Peyer's patch (tissue), 4 donors: ENCODE results near the gene PANX2. TPM values are rescaled to one million over a fixed set of nuclear protein-coding genes. Genes with fewer than 3 reads are reported as not detected.
"Not testable (repeated sequence)": the region's sequence is repeated elsewhere in the genome, so short reads cannot be mapped to it uniquely, and the experiment has no call there.

Source experiments
- DNase-seq, 3 donors: peaks; one replicate each; pipeline ENCODE4 v3.0.0-alpha.2; 2017 to 2019
- H3K27ac ChIP-seq, 4 donors: fragments of 200-600 bp; sonication (generic); one replicate each; pipeline ENCODE4 v1.5.1; 2016 to 2019
- H3K27me3 ChIP-seq, 2 donors: fragments of 200-600 bp; sonication (generic); one replicate each; pipeline ENCODE4 v1.5.1; 2019
- H3K36me3 ChIP-seq, 3 donors: fragments of 200-600 bp; sonication (generic); one replicate each; pipeline ENCODE4 v1.5.1; 2016 to 2019
- H3K4me1 ChIP-seq, 4 donors: fragments of 200-600 bp; sonication (generic); one replicate each; pipeline ENCODE4 v1.5.1; 2016 to 2019
- H3K4me3 ChIP-seq, 4 donors: fragments of 200-600 bp; sonication (generic); 1 replicate in 3 of 4; 2 replicates in 1 of 4; pipeline ENCODE4 v1.5.1; 2016 to 2019; ENCODE audit warnings: mild to moderate bottlenecking in 1 of 4
- H3K9me3 ChIP-seq, 4 donors: fragments of 200-600 bp; sonication (generic); one replicate each; pipeline ENCODE4 v1.5.1; 2016 to 2019; ENCODE audit warnings: mild to moderate bottlenecking in 1 of 4
- POLR2A ChIP-seq, 2 donors: fragments of 450-650 bp; IDR thresholded peaks; one replicate each; pipeline ENCODE4 v1.5.1; 2017; ENCODE audit warnings: antibody characterized with exemption in 2 of 2, mild to moderate bottlenecking in 2 of 2, moderate library complexity in 2 of 2
- total RNA-seq, 4 donors: library from RNA; depleted of rRNA; stranded (reverse); fragments of >200 nt; gene quantifications; one replicate each; pipeline ENCODE4 v1.1.0, GENCODE V29; 2016
- TF ChIP-seq, protein P1 (sequence below), 6 experiments: fragments of 450-650 bp in 4 of 6; fragments of 200-600 bp in 2 of 6; sonication (generic) in 1 of 6; IDR thresholded peaks; one replicate each; pipeline ENCODE4 v1.5.1; 2017 to 2019; ENCODE audit warnings: antibody characterized with exemption in 6 of 6, mild to moderate bottlenecking in 3 of 6, moderate library complexity in 1 of 6

The PANX2 gene
- total RNA-seq, 4 donors from 2014 or later = 0.40 TPM; not detected in 3

DNA sequence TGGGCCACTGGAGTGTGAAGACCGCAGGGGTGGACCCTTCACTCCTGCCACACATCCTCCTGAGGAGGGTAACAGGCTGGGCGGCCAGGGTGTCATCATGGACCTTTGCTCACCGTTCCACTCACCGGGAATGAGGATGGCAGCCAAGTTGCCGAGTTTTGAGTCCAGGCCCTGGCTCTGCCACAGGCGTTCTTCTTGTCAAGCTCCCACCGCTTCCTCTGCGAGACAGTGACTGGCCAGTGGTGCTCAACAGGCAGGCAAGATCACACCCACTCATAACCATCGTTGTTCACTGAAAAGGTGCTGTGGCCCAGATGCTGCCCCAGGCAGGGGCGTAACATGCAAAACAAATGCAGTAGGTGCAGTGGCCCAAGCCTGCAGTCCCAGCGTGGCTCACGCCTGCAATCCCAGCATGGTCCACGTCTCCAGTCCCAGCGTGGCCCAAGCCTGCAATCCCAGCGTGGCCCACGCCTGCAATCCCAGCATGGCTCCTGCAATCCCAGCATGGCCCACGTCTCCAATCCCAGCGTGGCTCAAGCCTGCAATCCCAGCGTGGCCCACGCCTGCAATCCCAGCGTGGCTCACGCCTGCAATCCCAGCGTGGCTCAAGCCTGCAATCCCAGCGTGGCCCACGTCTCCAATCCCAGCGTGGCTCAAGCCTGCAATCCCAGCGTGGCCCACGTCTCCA, 5.0 kb upstream of the PANX2 start:
- peaks cover 0 to 8% of the 10 kb centered on the region in 2 donors for H3K27me3 ChIP-seq
- no peak overlapping the region for H3K27ac ChIP-seq
- peaks cover 0 to 9% (median 4%) of the 10 kb centered on the region in 4 donors for H3K4me1 ChIP-seq
- DNase-seq = no peak
- TF ChIP-seq, protein P1, sequence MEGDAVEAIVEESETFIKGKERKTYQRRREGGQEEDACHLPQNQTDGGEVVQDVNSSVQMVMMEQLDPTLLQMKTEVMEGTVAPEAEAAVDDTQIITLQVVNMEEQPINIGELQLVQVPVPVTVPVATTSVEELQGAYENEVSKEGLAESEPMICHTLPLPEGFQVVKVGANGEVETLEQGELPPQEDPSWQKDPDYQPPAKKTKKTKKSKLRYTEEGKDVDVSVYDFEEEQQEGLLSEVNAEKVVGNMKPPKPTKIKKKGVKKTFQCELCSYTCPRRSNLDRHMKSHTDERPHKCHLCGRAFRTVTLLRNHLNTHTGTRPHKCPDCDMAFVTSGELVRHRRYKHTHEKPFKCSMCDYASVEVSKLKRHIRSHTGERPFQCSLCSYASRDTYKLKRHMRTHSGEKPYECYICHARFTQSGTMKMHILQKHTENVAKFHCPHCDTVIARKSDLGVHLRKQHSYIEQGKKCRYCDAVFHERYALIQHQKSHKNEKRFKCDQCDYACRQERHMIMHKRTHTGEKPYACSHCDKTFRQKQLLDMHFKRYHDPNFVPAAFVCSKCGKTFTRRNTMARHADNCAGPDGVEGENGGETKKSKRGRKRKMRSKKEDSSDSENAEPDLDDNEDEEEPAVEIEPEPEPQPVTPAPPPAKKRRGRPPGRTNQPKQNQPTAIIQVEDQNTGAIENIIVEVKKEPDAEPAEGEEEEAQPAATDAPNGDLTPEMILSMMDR (IDR thresholded peaks at IDR 0.05) = no peak
- TF ChIP-seq POLR2A (IDR thresholded peaks at IDR 0.05) = no peak
- H3K4me3 ChIP-seq = no peak overlapping the region
- H3K36me3 ChIP-seq = no peaks in the 10 kb centered on the region
- H3K9me3 ChIP-seq = no peaks in the 10 kb centered on the region

DNA sequence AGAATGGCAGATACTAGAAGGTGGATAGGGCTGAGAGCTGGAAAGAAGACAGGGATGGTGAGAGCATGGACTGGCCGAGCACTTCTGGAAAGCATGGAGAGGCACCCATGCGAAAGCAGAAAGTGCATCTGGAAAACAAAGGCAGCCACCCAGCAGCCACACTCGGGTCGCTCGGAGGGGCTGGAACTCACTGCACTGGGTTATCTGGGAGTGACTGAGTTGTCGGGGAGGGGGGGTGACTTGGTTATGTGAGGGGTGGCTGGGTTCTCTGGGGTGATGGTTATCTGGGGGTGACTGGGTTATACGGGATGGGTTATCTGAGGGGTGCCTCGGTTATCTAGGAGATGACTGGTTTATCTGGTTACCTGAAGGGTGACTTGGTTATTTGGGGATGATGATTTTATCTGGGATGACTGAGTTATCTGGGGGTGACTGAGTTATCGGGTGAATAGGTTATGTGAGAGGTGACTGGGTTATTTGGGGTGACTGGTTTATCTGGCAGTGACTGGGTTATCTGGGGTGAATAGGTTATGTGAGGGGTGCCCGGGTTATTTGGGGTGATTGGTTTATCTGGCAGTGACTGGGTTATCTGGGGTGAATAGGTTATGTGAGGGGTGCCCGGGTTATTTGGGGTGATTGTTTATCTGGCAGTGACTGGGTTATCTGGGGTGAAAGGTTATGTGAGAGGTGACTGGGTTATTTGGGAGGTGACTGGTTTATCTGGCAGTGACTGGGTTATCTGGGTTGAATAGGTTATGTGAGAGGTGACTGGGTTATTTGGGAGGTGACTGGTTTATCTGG, 2.6 kb upstream of the PANX2 start:
- peaks cover 0 to 18% of the 10 kb centered on the region in 2 donors for H3K27me3 ChIP-seq
- DNase-seq = peak in 1 of 3 donors; percentile 40
- no peaks in the 10 kb centered on the region for H3K36me3 ChIP-seq
- H3K9me3 ChIP-seq = no peaks in the 10 kb centered on the region
- H3K4me3 ChIP-seq = no peak overlapping the region
- no peak for TF ChIP-seq POLR2A (IDR thresholded peaks at IDR 0.05)
- TF ChIP-seq, protein P1 (IDR thresholded peaks at IDR 0.05) = no peak
- no peak overlapping the region for H3K27ac ChIP-seq
- peaks cover 0 to 14% (median 4%) of the 10 kb centered on the region in 4 donors for H3K4me1 ChIP-seq

DNA sequence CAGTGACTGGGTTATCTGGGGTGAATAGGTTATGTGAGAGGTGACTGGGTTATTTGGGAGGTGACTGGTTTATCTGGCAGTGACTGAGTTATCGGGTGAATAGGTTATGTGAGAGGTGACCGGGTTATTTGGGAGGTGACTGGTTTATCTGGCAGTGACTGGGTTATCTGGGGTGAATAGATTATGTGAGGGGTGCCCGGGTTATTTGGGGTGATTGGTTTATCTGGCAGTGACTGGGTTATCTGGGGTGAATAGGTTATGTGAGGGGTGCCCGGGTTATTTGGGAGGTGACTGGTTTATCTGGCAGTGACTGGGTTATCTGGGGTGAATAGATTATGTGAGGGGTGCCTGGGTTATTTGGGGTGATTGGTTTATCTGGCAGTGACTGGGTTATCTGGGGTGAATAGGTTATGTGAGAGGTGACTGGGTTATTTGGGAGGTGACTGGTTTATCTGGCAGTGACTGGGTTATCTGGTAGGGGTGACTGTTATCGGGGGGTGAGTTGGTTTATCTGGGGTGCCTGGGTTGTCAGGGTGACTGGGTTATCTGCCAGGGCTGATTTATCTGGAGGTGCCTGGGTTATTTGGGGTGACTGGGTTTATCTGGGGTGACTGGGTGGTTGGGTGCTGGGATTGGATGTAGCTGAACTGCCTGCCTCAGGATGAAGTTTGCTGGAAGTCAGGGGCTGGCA, 1.9 kb upstream of the PANX2 start:
- H3K9me3 ChIP-seq, H3K36me3 ChIP-seq, H3K27ac ChIP-seq, H3K4me3 ChIP-seq, DNase-seq: not testable (repeated sequence)
- Histone ChIP-seq H3K4me1 (peaks cover 0 to 14% (median 4%) of the 10 kb centered on the region in 4 donors), H3K27me3 (peaks cover 0 to 18% of the 10 kb centered on the region in 2 donors)

GRCh38 chr22:50169181-50169759, 1.3 kb upstream of the PANX2 start:
- TF ChIP-seq POLR2A (IDR thresholded peaks at IDR 0.05) = no peak
- TF ChIP-seq, protein P1 (IDR thresholded peaks at IDR 0.05) = no peak
- H3K27ac ChIP-seq = no peak overlapping the region
- no peaks in the 10 kb centered on the region for H3K9me3 ChIP-seq
- H3K4me3 ChIP-seq = peak overlapping the region in 3 of 4 donors; percentile 52 to 60 (median 58)
- H3K36me3 ChIP-seq = no peaks in the 10 kb centered on the region
- DNase-seq = no peak
- peaks cover 0 to 18% of the 10 kb centered on the region in 2 donors for H3K27me3 ChIP-seq
- H3K4me1 ChIP-seq = peaks cover 0 to 14% (median 4%) of the 10 kb centered on the region in 4 donors

GRCh38 chr22:50169774-50170341, 673 bp upstream of the PANX2 start:
- H3K27ac ChIP-seq = no peak overlapping the region
- TF ChIP-seq, protein P1 (IDR thresholded peaks at IDR 0.05) = no peak
- TF ChIP-seq POLR2A (IDR thresholded peaks at IDR 0.05) = no peak
- peak overlapping the region; percentile 17 to 60 (median 55) for H3K4me3 ChIP-seq
- peaks cover 0 to 14% (median 4%) of the 10 kb centered on the region in 4 donors for H3K4me1 ChIP-seq
- H3K36me3 ChIP-seq = no peaks in the 10 kb centered on the region
- peaks cover 0 to 18% of the 10 kb centered on the region in 2 donors for H3K27me3 ChIP-seq
- H3K9me3 ChIP-seq = no peaks in the 10 kb centered on the region
- DNase-seq = no peak
